Parathyroid adenoma (tissue), 2 donors: ENCODE measurements around the gene STT3B.
A peak's percentile ranks its signal among the peaks of the same experiment; 100 is the strongest.

Experiments
- H2AFZ ChIP-seq: fragments of 300-600 bp; sonication (generic); one replicate; pipeline ENCODE4 v1.7.0; 2017; ENCODE audit warnings: antibody characterized with exemption, mild to moderate bottlenecking
- H3K27ac ChIP-seq: fragments of 300-600 bp; sonication (generic); one replicate; pipeline ENCODE4 v1.7.0; 2017
- H3K27me3 ChIP-seq: fragments of 300-600 bp; sonication (generic); one replicate; pipeline ENCODE4 v1.7.0; 2017; ENCODE audit warnings: low read length; ENCODE audit not compliant: control insufficient read depth, insufficient read depth
- H3K36me3 ChIP-seq: fragments of 300-600 bp; sonication (generic); one replicate; pipeline ENCODE4 v1.7.0; 2017; ENCODE audit warnings: low read length; ENCODE audit not compliant: control insufficient read depth, insufficient read depth
- H3K4me1 ChIP-seq: fragments of 300-600 bp; sonication (generic); one replicate; pipeline ENCODE4 v1.7.0; 2017; ENCODE audit warnings: control low read depth
- H3K4me2 ChIP-seq: fragments of 300-600 bp; sonication (generic); one replicate; pipeline ENCODE4 v1.7.0; 2017; ENCODE audit warnings: low read length
- H3K4me3 ChIP-seq: fragments of 300-600 bp; sonication (generic); one replicate; pipeline ENCODE4 v1.7.0; 2017; ENCODE audit warnings: low read depth, low read length
- H3K79me2 ChIP-seq: fragments of 300-600 bp; sonication (generic); one replicate; pipeline ENCODE4 v1.7.0; 2017; ENCODE audit warnings: control low read depth
- H3K9ac ChIP-seq: fragments of 300-600 bp; sonication (generic); one replicate; pipeline ENCODE4 v1.7.0; 2017; ENCODE audit warnings: mild to moderate bottlenecking
- H3K9me3 ChIP-seq: fragments of 300-600 bp; sonication (generic); one replicate; pipeline ENCODE4 v1.7.0; 2017; ENCODE audit warnings: low read length; ENCODE audit not compliant: control insufficient read depth
- TF ChIP-seq, protein P1 (sequence below): fragments of 300-600 bp; sonication (generic); IDR thresholded peaks from one replicate; pipeline ENCODE4 v1.7.0; 2017; ENCODE audit warnings: antibody characterized with exemption, mild to moderate bottlenecking
- donor health status: primary hyperparathyroidism.

STT3B gene

DNA sequence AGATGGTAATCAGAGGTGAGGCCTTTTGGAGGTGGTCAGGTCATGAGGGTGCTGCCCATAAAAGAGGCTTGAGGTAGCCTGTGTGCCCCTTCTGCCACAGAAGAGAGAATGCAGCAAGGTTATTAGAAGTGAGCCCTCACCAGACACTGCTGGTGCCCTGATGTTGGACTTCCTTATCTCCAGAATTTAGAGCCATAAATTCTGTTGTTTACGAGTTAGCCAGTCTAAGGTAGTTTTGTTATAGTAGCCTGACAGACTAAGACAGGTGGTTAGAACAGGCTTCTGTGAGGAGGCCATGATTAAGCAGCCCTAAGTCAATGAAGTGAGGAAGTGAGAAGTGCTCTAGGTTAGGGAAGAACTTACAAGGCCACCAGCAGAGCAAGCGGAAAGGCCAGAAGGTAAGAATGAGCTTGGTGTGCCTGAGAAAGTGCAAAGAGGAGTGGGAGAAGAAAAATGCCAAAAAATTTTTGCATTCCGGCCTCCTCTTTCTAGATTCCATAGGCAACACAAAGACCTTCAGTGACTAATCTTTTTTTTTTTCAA lies 44.2 kb upstream of the STT3B start:
- Histone ChIP-seq H2AFZ (peak overlapping the region; percentile 57), H3K27me3 (no peaks in the 10 kb centered on the region), H3K9me3 (no peaks in the 10 kb centered on the region), H3K4me3 (no peak overlapping the region), H3K79me2 (no peaks in the 10 kb centered on the region), H3K27ac (peak overlapping the region; percentile 49), H3K4me2 (no peak overlapping the region), H3K4me1 (peaks cover 15% of the 10 kb centered on the region), H3K9ac (no peak overlapping the region), H3K36me3 (no peaks in the 10 kb centered on the region)
- TF ChIP-seq, protein P1, sequence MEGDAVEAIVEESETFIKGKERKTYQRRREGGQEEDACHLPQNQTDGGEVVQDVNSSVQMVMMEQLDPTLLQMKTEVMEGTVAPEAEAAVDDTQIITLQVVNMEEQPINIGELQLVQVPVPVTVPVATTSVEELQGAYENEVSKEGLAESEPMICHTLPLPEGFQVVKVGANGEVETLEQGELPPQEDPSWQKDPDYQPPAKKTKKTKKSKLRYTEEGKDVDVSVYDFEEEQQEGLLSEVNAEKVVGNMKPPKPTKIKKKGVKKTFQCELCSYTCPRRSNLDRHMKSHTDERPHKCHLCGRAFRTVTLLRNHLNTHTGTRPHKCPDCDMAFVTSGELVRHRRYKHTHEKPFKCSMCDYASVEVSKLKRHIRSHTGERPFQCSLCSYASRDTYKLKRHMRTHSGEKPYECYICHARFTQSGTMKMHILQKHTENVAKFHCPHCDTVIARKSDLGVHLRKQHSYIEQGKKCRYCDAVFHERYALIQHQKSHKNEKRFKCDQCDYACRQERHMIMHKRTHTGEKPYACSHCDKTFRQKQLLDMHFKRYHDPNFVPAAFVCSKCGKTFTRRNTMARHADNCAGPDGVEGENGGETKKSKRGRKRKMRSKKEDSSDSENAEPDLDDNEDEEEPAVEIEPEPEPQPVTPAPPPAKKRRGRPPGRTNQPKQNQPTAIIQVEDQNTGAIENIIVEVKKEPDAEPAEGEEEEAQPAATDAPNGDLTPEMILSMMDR = no peak

DNA sequence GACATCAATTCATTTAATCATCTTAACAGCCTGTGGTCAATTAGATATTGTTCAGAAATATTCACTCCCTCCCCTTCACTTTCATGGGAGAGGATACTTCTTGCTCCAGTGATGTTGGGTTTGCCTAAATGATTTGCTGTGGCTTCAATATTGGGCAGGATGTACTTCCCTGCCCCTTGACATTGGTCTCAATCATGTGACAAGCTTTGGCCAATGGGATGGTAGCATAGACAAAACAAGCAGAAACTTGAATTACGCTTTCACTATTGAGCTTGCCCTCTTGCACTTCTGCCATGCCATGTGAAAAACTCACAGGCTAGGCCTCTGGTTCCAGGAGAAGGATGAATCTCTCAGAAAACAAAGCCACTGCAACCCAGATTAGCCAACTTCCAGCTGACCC lies 42.2 kb upstream of the STT3B start:
- H3K9me3 ChIP-seq = no peaks in the 10 kb centered on the region
- no peak overlapping the region for H2AFZ ChIP-seq
- H3K79me2 ChIP-seq = no peaks in the 10 kb centered on the region
- H3K4me1 ChIP-seq = peaks cover 10% of the 10 kb centered on the region
- H3K9ac ChIP-seq = no peak overlapping the region
- H3K36me3 ChIP-seq = no peaks in the 10 kb centered on the region
- H3K4me2 ChIP-seq = no peak overlapping the region
- H3K4me3 ChIP-seq = no peak overlapping the region
- H3K27ac ChIP-seq = no peak overlapping the region
- TF ChIP-seq, protein P1 = no peak
- H3K27me3 ChIP-seq = no peaks in the 10 kb centered on the region

DNA sequence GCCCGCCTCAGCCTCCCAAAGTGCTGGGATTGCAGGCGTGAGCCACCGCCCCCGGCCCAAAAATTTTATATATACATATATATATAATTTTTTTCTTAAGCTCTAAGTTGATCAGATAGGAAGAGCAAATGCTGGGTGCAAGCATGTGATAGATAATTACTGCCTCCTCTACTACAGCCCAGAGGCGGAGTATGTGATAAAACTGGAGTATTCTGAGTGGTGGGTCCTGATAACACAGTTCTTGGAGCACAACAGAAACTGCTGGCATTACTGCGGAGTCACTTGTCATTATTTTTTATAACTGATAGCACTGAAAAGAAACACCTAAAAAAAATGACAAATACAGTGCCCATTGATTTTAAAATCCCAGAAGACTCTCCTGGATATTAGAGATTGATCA lies 41.1 kb upstream of the STT3B start:
- no peak overlapping the region for H2AFZ ChIP-seq
- no peak overlapping the region for H3K9ac ChIP-seq
- no peaks in the 10 kb centered on the region for H3K27me3 ChIP-seq
- TF ChIP-seq, protein P1 = no peak
- H3K36me3 ChIP-seq = no peaks in the 10 kb centered on the region
- H3K9me3 ChIP-seq = no peaks in the 10 kb centered on the region
- H3K4me1 ChIP-seq = peaks cover 10% of the 10 kb centered on the region
- no peaks in the 10 kb centered on the region for H3K79me2 ChIP-seq
- no peak overlapping the region for H3K27ac ChIP-seq
- H3K4me3 ChIP-seq = no peak overlapping the region
- no peak overlapping the region for H3K4me2 ChIP-seq

DNA sequence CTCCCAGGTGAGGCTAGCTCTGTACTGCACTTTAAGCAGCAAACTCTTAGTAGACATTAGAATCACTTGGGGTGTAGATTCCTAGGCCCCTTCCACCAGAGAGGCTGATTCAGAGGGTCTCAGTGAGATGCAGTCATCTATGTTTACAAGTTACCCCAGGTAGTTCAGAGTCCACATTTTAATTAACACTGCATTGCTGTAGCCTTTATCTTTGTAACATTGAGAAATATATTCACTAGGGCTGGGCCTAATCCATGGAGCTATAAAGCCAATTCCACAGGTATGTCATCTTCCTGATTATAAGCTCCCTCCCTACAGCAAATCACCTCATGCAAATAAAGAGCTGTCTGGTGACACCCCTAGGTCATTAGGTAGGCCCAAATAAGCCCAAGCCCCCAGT lies 39.6 kb upstream of the STT3B start:
- Histone ChIP-seq H3K27me3 (no peaks in the 10 kb centered on the region), H3K9me3 (no peaks in the 10 kb centered on the region), H3K36me3 (no peaks in the 10 kb centered on the region), H3K79me2 (no peaks in the 10 kb centered on the region), H3K9ac (no peak overlapping the region), H3K4me1 (peaks cover 5% of the 10 kb centered on the region), H3K4me3 (no peak overlapping the region), H3K4me2 (no peak overlapping the region), H2AFZ (no peak overlapping the region), H3K27ac (no peak overlapping the region)
- TF ChIP-seq, protein P1 = no peak

DNA sequence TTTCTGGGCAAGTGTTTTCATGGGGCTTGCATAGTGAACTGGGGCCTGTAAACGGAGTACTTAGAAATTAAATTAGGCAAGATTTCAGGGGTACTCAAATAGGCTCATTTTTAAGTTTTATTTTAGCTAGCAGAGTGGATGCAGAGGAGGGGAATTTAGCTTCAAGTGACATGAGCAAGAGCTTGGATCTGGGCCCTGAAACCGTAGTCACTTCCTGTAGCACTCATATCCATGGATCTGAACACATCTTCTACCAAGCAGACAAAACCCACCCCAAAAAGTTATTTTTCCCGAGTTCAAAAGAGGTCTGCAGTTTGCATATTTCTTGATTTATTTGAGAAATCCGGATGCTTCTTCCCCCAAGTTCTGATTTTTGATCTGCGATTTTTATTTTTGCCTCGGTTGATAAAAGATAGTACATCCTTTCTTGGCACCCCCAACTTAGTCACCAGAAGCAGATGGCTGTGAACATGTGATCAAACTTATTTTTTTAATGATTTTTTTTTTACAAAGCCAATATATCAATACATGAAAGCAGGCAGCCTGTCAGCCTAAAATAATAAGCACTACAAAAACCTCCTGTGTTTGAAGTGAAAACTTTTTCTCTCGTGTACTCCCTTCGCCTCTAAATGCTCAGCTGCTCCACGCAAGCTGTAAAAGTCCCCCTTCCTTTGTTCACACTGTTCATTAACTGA lies 36.6 kb upstream of the STT3B start:
- Histone ChIP-seq H3K4me1 (no peaks in the 10 kb centered on the region), H3K9me3 (no peaks in the 10 kb centered on the region), H3K27me3 (no peaks in the 10 kb centered on the region), H2AFZ (no peak overlapping the region), H3K4me2 (no peak overlapping the region), H3K4me3 (no peak overlapping the region), H3K79me2 (no peaks in the 10 kb centered on the region), H3K36me3 (no peaks in the 10 kb centered on the region), H3K27ac (no peak overlapping the region), H3K9ac (no peak overlapping the region)
- TF ChIP-seq, protein P1 = no peak
